ENCODE results near the gene AK3. TPM values are rescaled to one million over a fixed set of nuclear protein-coding genes. Genes with fewer than 3 reads are reported as not detected.

The AK3 gene
- total and polyA plus RNA-seq, 2 of the 8 experiments (the other 6 are each of a cell fraction or from before 2014, with no cell fraction given), result 8.9 to 30.0 TPM

DNA sequence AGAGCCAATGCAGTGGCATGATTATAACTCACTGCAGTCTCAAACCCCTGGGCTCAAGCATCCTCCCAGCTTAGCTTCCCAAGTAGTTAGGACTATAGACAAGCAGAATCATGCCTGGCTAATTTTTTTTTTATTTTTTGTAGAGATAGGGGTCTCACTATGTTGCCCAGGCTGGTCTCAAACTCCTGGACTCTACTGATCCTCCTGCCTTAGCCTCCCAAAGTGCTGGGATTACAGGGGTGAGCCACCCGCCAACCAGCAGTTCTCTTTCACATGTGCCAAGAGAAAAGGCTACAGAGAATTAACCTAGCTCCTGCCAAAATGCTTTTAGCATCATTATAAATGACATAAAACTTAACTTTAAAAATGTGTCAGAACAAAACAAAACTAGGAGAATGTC, 8.1 kb downstream of the AK3 start:
- H3K36me3 ChIP-seq (ENCODE audit: control insufficient read depth in 2 of 4, insufficient read depth in 4 of 4, low read length in 3 of 4), result no peaks in the 10 kb centered on the region
- DNase-seq (ENCODE audit: low read depth in 1 of 2, low spot score in 2 of 2) (no peak), FAIRE-seq (no peak)
- H3K9ac ChIP-seq (replicated peaks in 1 of 4; ENCODE audit: extremely low read depth in 1 of 4, low read depth in 3 of 4, low read length in 3 of 4), result no peak overlapping the region
- no peaks in the 10 kb centered on the region; the same call in 1 of the 2 replicates for H3K79me1 ChIP-seq (ENCODE audit: low read depth, low read length)
- no peak overlapping the region for H3K4ac ChIP-seq (replicated peaks; ENCODE audit: insufficient read length, low read depth, low read length)
- H3K4me2 ChIP-seq (ENCODE audit: insufficient read depth in 1 of 2, low read depth in 2 of 2, low read length in 2 of 2), result no peak overlapping the region
- H3K56ac ChIP-seq (replicated peaks; ENCODE audit: insufficient read length, low read depth, low read length), result no peak overlapping the region
- H2AK5ac ChIP-seq (ENCODE audit: low read depth, low read length), result no peak overlapping the region
- TF ChIP-seq BCL11A (IDR thresholded peaks at IDR 0.05; ENCODE audit: low read depth in 2 of 2, low read length in 2 of 2) (no peak), SP2 (IDR thresholded peaks at IDR 0.05; ENCODE audit: low read length) (no peak), JUN (IDR thresholded peaks at IDR 0.05; ENCODE audit: low read depth, low read length) (no peak), CBX5 (IDR thresholded peaks at IDR 0.05; ENCODE audit: low read depth, low read length) (no peak), SIRT6 (IDR thresholded peaks at IDR 0.05; ENCODE audit: low read length) (no peak), SRF (IDR thresholded peaks at IDR 0.05; ENCODE audit: low read depth, low read length) (no peak), TEAD4 (IDR thresholded peaks at IDR 0.05; ENCODE audit: low read depth, low read length) (no peak), CREB1 (IDR thresholded peaks at IDR 0.05) (no peak)
- ChIA-PET CTCF (ENCODE audit: partially characterized antibody) (interaction anchor here (0.6 to 1.2 kb wide), 4 partner anchors 17 to 68 kb away, joined by 3 to 4 read pairs (median 3); no protein-coding TSS in a partner anchor), POLR2A (ENCODE audit: partially characterized antibody) (interaction anchor here (0.7 to 1.4 kb wide), 3 partner anchors 8 to 253 kb away, joined by 3 read pairs; partner anchors contain the start of gene RCL1)
- H2BK15ac ChIP-seq (ENCODE audit: low read length), result no peak overlapping the region
- no peak overlapping the region for H4K91ac ChIP-seq (replicated peaks; ENCODE audit: insufficient read length, low read length)
- H3K4me1 ChIP-seq (replicated peaks in 1 of 4; ENCODE audit: control insufficient read depth in 3 of 4, insufficient read depth in 4 of 4, low read length in 3 of 4), result no peaks in the 10 kb centered on the region
- no peaks in the 10 kb centered on the region for H4K20me1 ChIP-seq (replicated peaks in 1 of 2; ENCODE audit: control insufficient read depth in 1 of 2, insufficient read depth in 2 of 2, low read length in 2 of 2)
- no peak overlapping the region for H2AFZ ChIP-seq (ENCODE audit: low read length)
- H2BK120ac ChIP-seq (replicated peaks; ENCODE audit: low read depth, low read length), result no peak overlapping the region
- H3K14ac ChIP-seq (ENCODE audit: insufficient read length), result no peak overlapping the region
- H3K18ac ChIP-seq (ENCODE audit: extremely low read depth, low read length), result no peak overlapping the region
- WGBS, 2 experiments (ENCODE audit: extremely low coverage in 1 of 2, insufficient coverage in 1 of 2, insufficient read length in 1 of 2, insufficient replicate concordance in 2 of 2, low coverage in 1 of 2, low lambda C conversion rate in 2 of 2, missing lambda C conversion rate in 1 of 2), result 86% methylated on average over 1 of the region's 1 CpG; no CpG with 5 or more reads in 1 of the 2 experiments
- H4K5ac ChIP-seq (ENCODE audit: insufficient read length, low read depth, low read length), result no peak overlapping the region
- H3K79me2 ChIP-seq (ENCODE audit: control insufficient read depth in 1 of 2, insufficient read depth in 2 of 2, low read length in 2 of 2), result peaks cover 0 to 26% of the 10 kb centered on the region in 2 experiments; a peak in 3 of 4 replicates
- no peak overlapping the region for H2BK20ac ChIP-seq (ENCODE audit: low read length)
- H3K4me3 ChIP-seq (ENCODE audit: extremely low read depth in 1 of 4, insufficient read depth in 2 of 4, low read depth in 3 of 4, low read length in 4 of 4), result no peak overlapping the region
- H3K9me3 ChIP-seq (ENCODE audit: insufficient read depth in 2 of 2, low read depth in 1 of 2, low read length in 1 of 2), result no peaks in the 10 kb centered on the region
- H3K27me3 ChIP-seq (replicated peaks in 1 of 4; ENCODE audit: control insufficient read depth in 3 of 4, extremely low read depth in 1 of 4, insufficient read depth in 3 of 4, low read length in 3 of 4), result no peaks in the 10 kb centered on the region
- H2BK12ac ChIP-seq (ENCODE audit: low read depth, low read length), result no peak overlapping the region
- H3K27ac ChIP-seq (ENCODE audit: low read depth, low read length), result no peak overlapping the region
- H2BK5ac ChIP-seq (ENCODE audit: low read depth, low read length), result no peak overlapping the region
- no peak overlapping the region for H4K8ac ChIP-seq (ENCODE audit: extremely low read depth, insufficient read depth, low read length)
- H3K23ac ChIP-seq (ENCODE audit: insufficient read length), result no peak overlapping the region
- H3K23me2 ChIP-seq (ENCODE audit: low read depth, low read length), result no peaks in the 10 kb centered on the region; the same call in 1 of the 2 replicates

All from H1 (cell line).